Hepatocyte (in vitro differentiated cells): ENCODE data around the gene ISYNA1. TPM values are rescaled to one million over a fixed set of nuclear protein-coding genes. Genes with fewer than 3 reads are reported as not detected.

ENCODE experiments used
- DNase-seq: peaks from one replicate; pipeline ENCODE4 v3.0.0-alpha.2; 2016; ENCODE audit warnings: low spot score
- H2AFZ ChIP-seq: fragments of 200-600 bp; sonication (generic); 2 replicates; pipeline ENCODE4 v1.6.0; 2016; ENCODE audit warnings: antibody characterized with exemption, mild to moderate bottlenecking
- H3K27ac ChIP-seq: fragments of 200-600 bp; sonication (generic); 2 replicates; pipeline ENCODE4 v1.5.1; 2016; ENCODE audit warnings: mild to moderate bottlenecking
- H3K27me3 ChIP-seq: fragments of 200-600 bp; sonication (generic); 2 replicates; pipeline ENCODE4 v1.6.1; 2016
- H3K36me3 ChIP-seq: fragments of 200-600 bp; sonication (generic); replicated peaks from 2 replicates; pipeline ENCODE4 v1.5.1; 2016; ENCODE audit warnings: low read depth; ENCODE audit not compliant: insufficient read depth
- H3K4me1 ChIP-seq: fragments of 200-600 bp; sonication (generic); 2 replicates; pipeline ENCODE4 v1.5.1; 2016; ENCODE audit warnings: mild to moderate bottlenecking, moderate library complexity; ENCODE audit not compliant: insufficient read depth
- H3K4me2 ChIP-seq: fragments of 200-600 bp; sonication (generic); 2 replicates; pipeline ENCODE4 v1.6.0; 2016
- H3K4me3 ChIP-seq: fragments of 200-600 bp; sonication (generic); 2 replicates; pipeline ENCODE4 v1.5.1; 2016; ENCODE audit warnings: mild to moderate bottlenecking
- H3K79me2 ChIP-seq: fragments of 200-600 bp; sonication (generic); 2 replicates; pipeline ENCODE4 v1.6.0; 2017; ENCODE audit warnings: mild to moderate bottlenecking
- H3K9me2 ChIP-seq: fragments of 200-600 bp; sonication (generic); replicated peaks from 2 replicates; pipeline ENCODE4 v1.6.0; 2017; ENCODE audit warnings: mild to moderate bottlenecking; ENCODE audit not compliant: insufficient read depth
- H3K9me3 ChIP-seq: fragments of 200-600 bp; sonication (generic); 2 replicates; pipeline ENCODE4 v1.5.1; 2016; ENCODE audit warnings: low read depth, mild to moderate bottlenecking
- H4K20me1 ChIP-seq: fragments of 200-600 bp; sonication (generic); 2 replicates; pipeline ENCODE4 v1.6.0; 2016; ENCODE audit warnings: mild to moderate bottlenecking; ENCODE audit not compliant: insufficient read depth, poor library complexity, severe bottlenecking
- EZH2 ChIP-seq: fragments of 200-600 bp; sonication (generic); IDR thresholded peaks from 2 replicates; pipeline ENCODE4 v1.6.1; 2016; ENCODE audit warnings: antibody characterized with exemption, mild to moderate bottlenecking, borderline replicate concordance
- EZH2phosphoT487 ChIP-seq: fragments of 200-600 bp; sonication (generic); IDR thresholded peaks from one replicate; pipeline ENCODE4 v1.6.1; 2018; ENCODE audit warnings: antibody characterized with exemption, mild to moderate bottlenecking, low read depth, moderate library complexity; ENCODE audit not compliant: unreplicated experiment, severe bottlenecking
- WGBS: methylation state at CpG from one replicate; pipeline ENCODE4 v1.1.6; 2016; ENCODE audit warnings: low lambda C conversion rate; ENCODE audit errors: missing lambda C conversion rate; 5-methylcytosine and 5-hydroxymethylcytosine counted together
- polyA plus RNA-seq: library from polyadenylated mRNA; unstranded; fragments of >200 nt; fragmentation: Nextera tagmentation; extraction: Ambion mirVana; gene quantifications from 2 replicates; pipeline ENCODE4 v1.2.1, GENCODE V29; 2016
- total RNA-seq: library from RNA; depleted of rRNA; stranded (reverse); fragments of >200 nt; gene quantifications from 2 replicates; pipeline ENCODE4 v1.2.3, GENCODE V29; 2014
- TF ChIP-seq, protein P1 (sequence below): fragments of 200-600 bp; sonication (generic); IDR thresholded peaks from 2 replicates; pipeline ENCODE4 v1.5.1; 2016; ENCODE audit warnings: antibody characterized with exemption, mild to moderate bottlenecking; ENCODE audit not compliant: poor library complexity

The ISYNA1 gene
- total and polyA plus RNA-seq, 2 experiments from 2014 or later: 51.5 to 144 TPM

DNA sequence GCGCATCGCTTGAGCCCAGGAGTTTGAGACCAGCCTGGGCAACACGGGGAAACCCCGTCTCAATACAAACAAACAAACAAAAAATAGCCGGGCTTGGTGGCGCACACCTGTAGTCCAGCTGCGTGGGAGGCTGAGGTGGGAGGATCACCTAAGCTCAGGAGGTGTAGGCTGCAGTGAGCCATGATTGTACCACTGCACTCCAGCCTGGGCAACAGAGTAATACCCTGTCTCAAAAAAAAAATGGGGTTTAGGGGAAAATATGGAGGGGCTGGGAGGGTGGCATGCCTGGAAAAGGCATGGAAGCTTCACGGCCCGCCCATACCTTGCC lies 1.9 kb upstream of the ISYNA1 start:
- Histone ChIP-seq H3K4me2 (no peak overlapping the region), H2AFZ (no peak overlapping the region), H3K27me3 (no peaks in the 10 kb centered on the region), H3K4me3 (no peak overlapping the region), H4K20me1 (no peaks in the 10 kb centered on the region), H3K27ac (peak overlapping the region; percentile 86), H3K9me3 (no peaks in the 10 kb centered on the region), H3K9me2 (no peaks in the 10 kb centered on the region), H3K36me3 (no peaks in the 10 kb centered on the region), H3K79me2 (no peaks in the 10 kb centered on the region), H3K4me1 (peaks cover 31% of the 10 kb centered on the region)
- TF ChIP-seq, protein P1, sequence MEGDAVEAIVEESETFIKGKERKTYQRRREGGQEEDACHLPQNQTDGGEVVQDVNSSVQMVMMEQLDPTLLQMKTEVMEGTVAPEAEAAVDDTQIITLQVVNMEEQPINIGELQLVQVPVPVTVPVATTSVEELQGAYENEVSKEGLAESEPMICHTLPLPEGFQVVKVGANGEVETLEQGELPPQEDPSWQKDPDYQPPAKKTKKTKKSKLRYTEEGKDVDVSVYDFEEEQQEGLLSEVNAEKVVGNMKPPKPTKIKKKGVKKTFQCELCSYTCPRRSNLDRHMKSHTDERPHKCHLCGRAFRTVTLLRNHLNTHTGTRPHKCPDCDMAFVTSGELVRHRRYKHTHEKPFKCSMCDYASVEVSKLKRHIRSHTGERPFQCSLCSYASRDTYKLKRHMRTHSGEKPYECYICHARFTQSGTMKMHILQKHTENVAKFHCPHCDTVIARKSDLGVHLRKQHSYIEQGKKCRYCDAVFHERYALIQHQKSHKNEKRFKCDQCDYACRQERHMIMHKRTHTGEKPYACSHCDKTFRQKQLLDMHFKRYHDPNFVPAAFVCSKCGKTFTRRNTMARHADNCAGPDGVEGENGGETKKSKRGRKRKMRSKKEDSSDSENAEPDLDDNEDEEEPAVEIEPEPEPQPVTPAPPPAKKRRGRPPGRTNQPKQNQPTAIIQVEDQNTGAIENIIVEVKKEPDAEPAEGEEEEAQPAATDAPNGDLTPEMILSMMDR: no peak
- TF ChIP-seq EZH2phosphoT487 (no peak), EZH2 (no peak)
- DNase-seq: no peak
- WGBS: 78% methylated on average over 9 of the region's 9 CpGs

DNA sequence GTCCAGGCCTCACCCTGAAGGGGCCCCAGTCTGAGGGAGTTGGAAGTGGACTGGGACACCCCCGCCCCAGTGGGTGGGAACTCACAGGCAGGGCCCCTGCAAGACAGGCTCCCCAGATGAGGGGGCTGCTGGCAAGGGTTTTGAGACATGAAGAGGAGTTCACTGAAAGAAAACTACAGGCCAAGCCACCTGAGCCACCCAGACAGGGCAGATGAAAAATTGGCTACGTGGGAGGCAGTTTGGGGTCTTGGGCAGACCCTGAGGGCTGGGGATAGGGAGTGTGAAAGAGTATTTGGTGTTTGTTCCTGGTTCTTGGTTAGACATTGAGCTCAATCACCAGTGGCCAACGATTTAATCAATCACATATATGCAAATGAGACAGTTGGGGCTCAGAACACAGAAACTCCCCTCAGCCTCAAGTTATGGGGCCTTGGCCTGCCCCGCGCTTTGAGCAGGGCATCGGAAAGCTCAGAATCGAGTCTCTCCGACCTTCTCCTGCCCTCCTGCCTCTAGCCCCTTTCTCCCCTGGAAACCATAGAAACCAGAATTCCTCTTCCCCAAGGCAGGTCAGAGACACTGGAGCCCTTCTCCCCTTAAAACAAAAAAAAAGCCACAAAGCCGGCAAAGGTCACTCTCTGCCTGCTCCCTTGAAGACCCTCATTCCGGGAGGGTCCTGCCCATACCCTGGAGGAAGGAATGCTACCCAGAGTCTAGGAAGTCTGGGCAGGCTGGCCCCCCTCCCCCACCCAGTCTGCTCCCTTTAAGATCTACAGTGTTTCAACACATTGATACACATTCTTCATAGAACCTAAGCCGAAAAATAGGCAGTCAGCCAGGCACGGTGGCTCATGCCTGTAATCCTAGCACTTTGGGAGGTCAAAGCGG lies 1.3 kb upstream of the ISYNA1 start:
- Histone ChIP-seq H3K36me3 (no peaks in the 10 kb centered on the region), H2AFZ (no peak overlapping the region), H4K20me1 (no peaks in the 10 kb centered on the region), H3K4me3 (no peak overlapping the region), H3K79me2 (peaks cover 2% of the 10 kb centered on the region), H3K27me3 (no peaks in the 10 kb centered on the region), H3K27ac (peak overlapping the region; percentile 86), H3K4me1 (peaks cover 36% of the 10 kb centered on the region), H3K9me2 (no peaks in the 10 kb centered on the region), H3K4me2 (peak overlapping the region; percentile 95), H3K9me3 (no peaks in the 10 kb centered on the region)
- 49% methylated on average over 13 of the region's 13 CpGs for WGBS
- TF ChIP-seq EZH2 (no peak), EZH2phosphoT487 (no peak)
- TF ChIP-seq, protein P1: no peak
- no peak for DNase-seq

GRCh38 chr19:18438331-18439024 lies 545 bp upstream of the ISYNA1 start:
- H3K4me2 ChIP-seq: peak overlapping the region; percentile 95
- peak overlapping the region; percentile 86 for H3K27ac ChIP-seq
- H2AFZ ChIP-seq: peak overlapping the region; percentile 44
- no peak for TF ChIP-seq EZH2
- TF ChIP-seq, protein P1: no peak
- TF ChIP-seq EZH2phosphoT487: no peak
- H4K20me1 ChIP-seq: no peaks in the 10 kb centered on the region
- no peaks in the 10 kb centered on the region for H3K9me2 ChIP-seq
- no peaks in the 10 kb centered on the region for H3K27me3 ChIP-seq
- H3K36me3 ChIP-seq: no peaks in the 10 kb centered on the region
- no peaks in the 10 kb centered on the region for H3K9me3 ChIP-seq
- peak overlapping the region; percentile 74 for H3K4me3 ChIP-seq
- peaks cover 40% of the 10 kb centered on the region for H3K4me1 ChIP-seq
- 19% methylated on average over 22 of the region's 24 CpGs for WGBS
- peaks cover 5% of the 10 kb centered on the region for H3K79me2 ChIP-seq
- peak; percentile 75 for DNase-seq
